ENCODE results near the gene ZNF646.

Gene ZNF646

GRCh38 chr16:31073970-31074813 is at the start of gene ZNF646, which contains the start of gene ZNF668:
ZNF646 (plus strand) TSS chr16:31074422; CDS start chr16:31076325, 1,903 bp downstream.
ZNF668 (minus strand) TSS chr16:31074240; CDS start chr16:31064459, 9,781 bp downstream.
- DNase-seq = peak; percentile 99

- no peak for DNase-seq
Measured at GRCh38 chr16:31025339-31025738, 48.9 kb upstream of the ZNF646 start.

GRCh38 chr16:31029272-31029671 is 45.0 kb upstream of the ZNF646 start:
- DNase-seq = no peak

- DNase-seq = no peak
Measured at GRCh38 chr16:31031276-31031675, 42.9 kb upstream of the ZNF646 start.

GRCh38 chr16:31032736-31033708 is 41.2 kb upstream of the ZNF646 start, which contains the start of gene STX4:
STX4 (plus strand) TSS chr16:31033558; CDS start chr16:31033806, 248 bp downstream.
- DNase-seq = peak; percentile 97

GRCh38 chr16:31033709-31034492 is 40.3 kb upstream of the ZNF646 start:
- DNase-seq = peak; percentile 72

GRCh38 chr16:31036691-31037090 is 37.5 kb upstream of the ZNF646 start:
- DNase-seq = no peak

- no peak for DNase-seq
Measured at GRCh38 chr16:31038993-31039392, 35.2 kb upstream of the ZNF646 start.

GRCh38 chr16:31042866-31043265 is 31.4 kb upstream of the ZNF646 start:
- DNase-seq = no peak

GRCh38 chr16:31043352-31043751 is 30.9 kb upstream of the ZNF646 start:
- no peak for DNase-seq

GRCh38 chr16:31043898-31044481 is 30.2 kb upstream of the ZNF646 start:
- no peak for DNase-seq

GRCh38 chr16:31050280-31051030 is 23.8 kb upstream of the ZNF646 start:
- DNase-seq = no peak

GRCh38 chr16:31052114-31052513 is 22.1 kb upstream of the ZNF646 start:
- peak; percentile 90 for DNase-seq

- no peak for DNase-seq
Measured at GRCh38 chr16:31055613-31056012, 18.6 kb upstream of the ZNF646 start.

- no peak for DNase-seq
Measured at GRCh38 chr16:31061126-31061812, 13.0 kb upstream of the ZNF646 start.

- DNase-seq = no peak
Measured at GRCh38 chr16:31061813-31062440, 12.3 kb upstream of the ZNF646 start.

GRCh38 chr16:31063495-31063842 is 10.8 kb upstream of the ZNF646 start:
- no peak for DNase-seq

- no peak for DNase-seq
Measured at GRCh38 chr16:31063843-31064611, 10.2 kb upstream of the ZNF646 start.

GRCh38 chr16:31064882-31065461 is 9.2 kb upstream of the ZNF646 start:
- DNase-seq = peak; percentile 93

Measured in fibroblast of skin of right quadriceps (primary cell).